Kidney epithelial cell (primary cell): ENCODE measurements around the gene ADTRP. TPM values are rescaled to one million over a fixed set of nuclear protein-coding genes. Genes with fewer than 3 reads are reported as not detected.

Experiments
- DNase-seq: peaks from one replicate; pipeline ENCODE4 v3.0.0-alpha.2; 2010; ENCODE audit warnings: low read depth
- H3K27me3 ChIP-seq: 2 replicates; pipeline ENCODE4 v1.6.0; 2011; ENCODE audit warnings: low read length; ENCODE audit not compliant: control insufficient read depth, insufficient read depth
- H3K36me3 ChIP-seq: 2 replicates; pipeline ENCODE4 v1.5.1; 2011; ENCODE audit warnings: low read length; ENCODE audit not compliant: control insufficient read depth, insufficient read depth
- H3K4me3 ChIP-seq: 2 replicates; pipeline ENCODE4 v1.5.1; 2011; ENCODE audit warnings: low read depth, mild to moderate bottlenecking, control low read depth, low read length
- total RNA-seq: library from RNA; depleted of rRNA; stranded (reverse); fragments of >200 nt; gene quantifications from 2 replicates; pipeline ENCODE4 v1.2.3, GENCODE V29; 2015
- TF ChIP-seq, protein P1 (sequence below): IDR thresholded peaks from 2 replicates; pipeline ENCODE4 v1.5.1; 2011; ENCODE audit warnings: mild to moderate bottlenecking, moderate library complexity, low read length, control low read depth, inconsistent platforms; ENCODE audit not compliant: insufficient read depth, poor library complexity, severe bottlenecking

ADTRP gene
- total RNA-seq, 1 donor from 2014 or later, result 4.6 TPM

DNA sequence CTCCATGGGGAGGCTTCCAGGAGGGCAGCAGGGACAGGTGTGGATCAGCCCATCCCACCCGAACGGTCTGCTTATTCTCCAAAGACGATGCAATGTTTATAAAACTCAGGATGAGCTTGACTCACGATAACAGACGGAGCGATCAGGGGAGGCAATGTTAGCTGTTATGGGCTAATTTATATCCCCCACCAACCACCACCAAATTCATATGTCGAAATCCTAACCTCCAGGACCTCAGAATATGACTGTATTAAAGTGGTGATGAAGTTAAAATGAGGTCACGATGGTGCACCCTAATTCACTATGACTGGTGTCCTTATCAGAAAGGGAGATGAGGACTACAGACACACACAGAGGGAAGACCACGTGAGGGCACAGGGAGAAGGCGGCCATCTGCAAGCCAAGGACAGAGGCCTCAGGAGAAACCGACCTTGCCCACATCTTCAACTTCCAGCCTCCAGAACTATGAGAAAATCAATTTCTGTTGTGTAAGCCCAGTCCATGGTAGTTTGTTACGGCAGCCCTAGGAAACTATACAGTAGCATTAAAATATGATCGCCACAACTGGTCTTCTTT lies 7.0 kb downstream of the ADTRP start:
- H3K36me3 ChIP-seq, result no peaks in the 10 kb centered on the region
- H3K4me3 ChIP-seq, result no peak overlapping the region
- TF ChIP-seq, protein P1, sequence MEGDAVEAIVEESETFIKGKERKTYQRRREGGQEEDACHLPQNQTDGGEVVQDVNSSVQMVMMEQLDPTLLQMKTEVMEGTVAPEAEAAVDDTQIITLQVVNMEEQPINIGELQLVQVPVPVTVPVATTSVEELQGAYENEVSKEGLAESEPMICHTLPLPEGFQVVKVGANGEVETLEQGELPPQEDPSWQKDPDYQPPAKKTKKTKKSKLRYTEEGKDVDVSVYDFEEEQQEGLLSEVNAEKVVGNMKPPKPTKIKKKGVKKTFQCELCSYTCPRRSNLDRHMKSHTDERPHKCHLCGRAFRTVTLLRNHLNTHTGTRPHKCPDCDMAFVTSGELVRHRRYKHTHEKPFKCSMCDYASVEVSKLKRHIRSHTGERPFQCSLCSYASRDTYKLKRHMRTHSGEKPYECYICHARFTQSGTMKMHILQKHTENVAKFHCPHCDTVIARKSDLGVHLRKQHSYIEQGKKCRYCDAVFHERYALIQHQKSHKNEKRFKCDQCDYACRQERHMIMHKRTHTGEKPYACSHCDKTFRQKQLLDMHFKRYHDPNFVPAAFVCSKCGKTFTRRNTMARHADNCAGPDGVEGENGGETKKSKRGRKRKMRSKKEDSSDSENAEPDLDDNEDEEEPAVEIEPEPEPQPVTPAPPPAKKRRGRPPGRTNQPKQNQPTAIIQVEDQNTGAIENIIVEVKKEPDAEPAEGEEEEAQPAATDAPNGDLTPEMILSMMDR, result no peak
- H3K27me3 ChIP-seq, result no peaks in the 10 kb centered on the region
- no peak for DNase-seq

DNA sequence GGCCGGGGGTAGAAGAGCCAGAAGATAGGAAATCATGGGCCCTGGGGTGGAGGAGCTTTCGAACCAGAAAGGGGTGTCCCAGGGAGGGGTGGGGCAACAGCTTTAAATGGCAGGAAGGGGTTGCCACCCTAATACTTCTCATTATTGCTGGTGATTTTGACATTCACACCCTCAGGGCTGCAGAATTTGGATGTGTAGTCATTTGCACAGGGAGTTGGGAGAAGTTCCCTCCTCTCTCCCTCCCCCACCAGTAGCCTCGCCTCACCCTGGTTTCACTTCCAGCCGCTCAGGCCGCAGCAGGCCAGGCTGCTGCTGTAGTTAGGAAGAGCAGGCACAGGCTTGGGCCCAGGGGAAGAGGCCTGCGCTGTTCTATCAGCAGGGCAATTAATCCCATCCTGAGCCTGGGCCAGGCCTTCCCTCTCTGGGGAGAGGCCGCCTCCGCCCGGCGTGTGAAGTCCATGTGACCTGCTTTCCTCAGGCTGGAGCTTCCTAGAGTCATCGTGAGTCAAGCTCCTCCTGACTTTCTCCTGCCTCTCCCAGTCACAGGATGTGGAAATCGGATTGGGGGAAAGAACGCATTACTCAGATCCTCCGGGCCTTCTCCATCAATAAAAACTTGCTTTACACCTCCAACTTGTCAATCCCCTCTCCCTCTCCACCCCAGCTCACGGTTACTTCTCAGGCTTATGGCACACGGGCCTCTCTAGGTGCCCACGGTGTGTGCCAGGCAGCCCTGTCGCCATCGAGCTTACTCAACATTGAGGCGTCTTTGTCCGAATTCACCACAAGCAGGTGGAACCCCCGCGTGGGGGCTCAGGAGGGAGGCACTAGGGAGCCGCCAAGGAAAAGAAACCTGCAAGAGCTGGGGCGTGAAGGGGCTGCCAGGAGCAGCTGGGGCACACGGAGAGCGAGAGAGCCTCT lies 7.8 kb downstream of the ADTRP start:
- Histone ChIP-seq H3K4me3 (no peak overlapping the region), H3K36me3 (no peaks in the 10 kb centered on the region), H3K27me3 (no peaks in the 10 kb centered on the region)
- DNase-seq, result peak; percentile 98
- TF ChIP-seq, protein P1, result no peak

DNA sequence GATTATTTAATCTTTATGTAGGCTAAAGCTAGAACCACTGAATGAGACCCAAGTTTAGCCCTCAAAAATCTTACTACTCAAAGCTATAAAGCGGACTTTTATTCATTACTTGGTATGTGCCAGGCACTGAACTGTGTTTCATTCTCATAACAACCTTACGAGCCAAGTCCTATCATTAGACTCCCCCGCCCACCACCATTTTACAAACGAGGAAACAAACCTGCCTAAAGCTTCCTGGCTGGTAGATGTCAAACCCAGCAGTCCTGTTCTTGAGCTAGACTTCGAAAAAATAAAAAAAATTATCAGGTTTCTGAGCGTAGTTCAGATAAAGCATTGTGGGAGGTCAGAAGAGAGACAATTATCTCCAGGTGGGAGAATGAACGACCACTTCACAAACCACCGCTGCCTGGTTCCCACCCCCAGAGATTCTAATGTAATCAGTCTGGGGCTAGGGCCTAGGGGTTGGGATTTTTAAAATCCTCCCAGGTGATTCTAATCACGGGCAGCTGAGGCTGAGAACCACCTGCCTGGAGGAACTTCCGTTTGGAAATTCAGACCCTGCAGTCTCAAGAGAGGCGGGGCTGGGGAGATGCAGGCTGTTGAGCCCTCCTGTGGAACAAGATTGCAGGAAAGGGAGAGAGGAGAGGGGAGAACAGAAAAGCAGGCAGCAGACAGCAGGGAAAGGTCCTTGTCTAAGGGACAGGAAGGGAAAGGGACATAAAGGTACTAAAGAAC lies 8.6 kb downstream of the ADTRP start:
- no peak for DNase-seq
- H3K27me3 ChIP-seq, result no peaks in the 10 kb centered on the region
- TF ChIP-seq, protein P1, result no peak
- no peaks in the 10 kb centered on the region for H3K36me3 ChIP-seq
- no peak overlapping the region for H3K4me3 ChIP-seq

DNA sequence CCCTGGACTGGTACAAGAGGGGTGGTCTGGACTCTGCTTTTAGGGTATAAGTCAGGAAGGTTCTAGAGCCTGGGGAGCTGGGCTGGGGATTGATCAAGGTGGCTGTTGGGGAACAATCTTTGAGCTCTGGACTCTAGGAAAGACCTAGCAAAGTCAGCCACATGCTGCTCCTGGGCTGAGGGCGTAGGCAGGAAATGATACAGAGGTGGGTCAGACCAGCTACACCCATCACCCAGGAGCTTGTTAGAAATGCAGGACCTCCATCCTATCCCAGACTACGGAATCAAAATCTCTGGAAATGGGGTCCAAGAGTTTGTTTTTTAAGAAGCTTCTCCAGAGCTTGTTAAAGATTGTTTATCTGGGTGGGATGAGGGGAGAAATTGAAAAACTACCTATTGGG lies 9.4 kb downstream of the ADTRP start:
- Histone ChIP-seq H3K4me3 (no peak overlapping the region), H3K36me3 (no peaks in the 10 kb centered on the region), H3K27me3 (no peaks in the 10 kb centered on the region)
- TF ChIP-seq, protein P1, result no peak
- no peak for DNase-seq

DNA sequence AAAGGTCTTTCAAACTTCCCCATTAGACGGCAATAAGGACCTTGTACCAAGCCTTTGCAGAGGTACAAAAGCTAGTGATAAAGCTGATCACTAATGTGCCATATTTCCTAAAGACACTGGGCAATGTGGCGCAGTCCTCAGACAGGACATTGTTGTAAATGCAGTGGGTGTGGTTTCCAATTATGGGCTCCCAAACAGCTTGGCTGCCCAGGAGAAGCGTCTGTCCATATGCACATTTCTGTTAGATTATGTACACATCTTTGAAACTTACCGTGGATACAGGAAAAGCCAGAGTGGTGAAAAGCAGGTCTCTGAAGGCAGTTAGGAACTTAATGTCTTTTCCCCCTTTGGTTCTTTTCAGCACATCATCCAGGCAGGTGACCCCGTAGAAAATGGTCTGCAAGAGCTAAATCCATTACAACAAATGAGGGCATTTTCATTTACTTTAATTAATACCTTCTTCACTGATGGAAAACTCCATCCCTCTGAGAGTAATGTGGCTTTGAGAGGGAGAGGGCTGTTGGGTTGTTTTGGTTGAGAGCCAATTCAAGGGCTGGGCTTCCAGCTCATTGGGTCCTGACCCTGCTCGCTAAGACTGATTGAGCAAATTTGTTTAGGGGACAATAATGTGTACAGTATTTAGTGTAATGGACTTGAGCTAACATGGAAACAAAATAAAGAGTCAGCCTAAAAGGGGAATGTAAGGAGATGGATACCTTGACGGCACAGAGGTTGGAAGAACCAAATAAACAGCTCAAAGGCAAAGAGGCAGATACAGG lies 10.4 kb downstream of the ADTRP start:
- no peaks in the 10 kb centered on the region for H3K27me3 ChIP-seq
- TF ChIP-seq, protein P1, result no peak
- H3K36me3 ChIP-seq, result no peaks in the 10 kb centered on the region
- no peak for DNase-seq
- no peak overlapping the region for H3K4me3 ChIP-seq
